Endothelial cell of umbilical vein (primary cell): ENCODE measurements around the gene GSG1L.

ENCODE experiments used
- CTCF ChIP-seq, 2 donors: IDR thresholded peaks; 1 replicate in 1 of 2; 2 replicates in 1 of 2; pipeline ENCODE4 v1.5.1; 2011; ENCODE audit warnings: low read length in 2 of 2, mild to moderate bottlenecking in 2 of 2, moderate library complexity in 2 of 2, control low read depth in 1 of 2, inconsistent platforms in 1 of 2, low read depth in 1 of 2; ENCODE audit not compliant: insufficient read depth in 1 of 2; ENCODE audit errors: extremely low read depth in 1 of 2
- MYC ChIP-seq: IDR thresholded peaks from one replicate; pipeline ENCODE4 v1.6.1; 2011; ENCODE audit warnings: mild to moderate bottlenecking, low read depth, low read length

- TF ChIP-seq MYC (no peak), CTCF (IDR thresholded peaks at IDR 0.05; ENCODE audit: extremely low read depth in 1 of 2, insufficient read depth in 1 of 2, low read depth in 1 of 2, low read length in 2 of 2) (no peak)
These were observed 301.1 kb downstream of the GSG1L start for GRCh38 chr16:27762441-27762840.
